Stimulated activated CD8-positive, alpha-beta memory T cell treated with anti-CD3 and anti-CD28 coated beads, Interleukin-12 subunit alpha, Interleukin-12 subunit beta, amount 100 ng/mL, for 1 hour (primary cell): Measurements from ENCODE around the gene HDAC4.

Experiments used
- DNase-seq: peaks from one replicate; pipeline ENCODE4 v3.0.0-alpha.2; 2020; ENCODE audit warnings: low read depth

HDAC4 gene

DNA sequence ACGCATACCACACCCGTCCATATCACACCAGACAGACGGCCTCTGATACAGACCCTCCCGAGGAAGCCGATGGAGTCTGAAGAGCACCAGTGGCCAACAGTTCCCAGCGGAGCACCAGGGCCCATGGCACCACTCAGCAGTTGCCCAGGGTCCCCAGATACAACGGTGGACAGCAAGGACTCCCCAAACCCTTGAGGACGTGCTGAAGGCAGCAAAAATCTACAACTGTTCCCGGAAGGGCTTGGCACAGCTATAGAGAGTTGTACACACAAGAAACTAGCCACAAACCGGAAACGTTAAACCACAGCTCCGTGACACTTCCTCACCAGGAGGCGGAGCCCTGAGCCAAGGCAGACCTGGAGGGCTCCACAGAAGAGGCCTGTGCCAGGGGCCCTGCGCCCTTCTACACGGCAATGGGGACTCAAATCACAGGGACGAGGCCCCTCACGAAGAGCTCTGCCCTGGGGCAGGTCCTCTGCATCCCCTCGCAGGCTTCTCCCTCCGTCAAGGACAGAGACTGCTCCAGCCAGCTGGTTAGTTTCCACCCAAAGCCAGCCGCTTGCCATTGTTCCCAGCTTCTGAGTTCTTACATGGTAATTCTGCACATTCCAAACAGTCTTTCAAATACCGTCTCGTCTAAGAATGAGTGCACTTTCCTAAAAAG is 133.4 kb downstream of the HDAC4 start:
- peak; percentile 88 for DNase-seq

- no peak for DNase-seq
Measured at GRCh38 chr2:239266779-239267287, 134.0 kb downstream of the HDAC4 start.

DNA sequence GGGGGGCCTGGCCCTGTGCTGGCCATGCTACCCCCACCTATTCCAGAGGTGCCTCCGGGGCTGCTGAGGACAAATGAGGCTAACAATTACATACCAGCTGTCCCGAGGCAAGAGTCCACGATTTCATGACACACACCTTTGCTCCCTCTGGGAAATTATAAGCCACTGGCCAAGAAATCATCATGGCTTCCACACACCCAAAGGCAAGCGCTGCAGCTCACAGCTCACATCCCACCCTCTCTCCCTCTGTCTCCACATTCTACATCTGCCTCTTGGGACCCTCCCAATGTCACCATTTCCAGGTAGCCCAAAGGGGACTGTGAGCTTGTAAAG is 134.4 kb downstream of the HDAC4 start:
- DNase-seq: no peak

GRCh38 chr2:239265681-239266433 is 135.0 kb downstream of the HDAC4 start:
- DNase-seq: no peak

DNA sequence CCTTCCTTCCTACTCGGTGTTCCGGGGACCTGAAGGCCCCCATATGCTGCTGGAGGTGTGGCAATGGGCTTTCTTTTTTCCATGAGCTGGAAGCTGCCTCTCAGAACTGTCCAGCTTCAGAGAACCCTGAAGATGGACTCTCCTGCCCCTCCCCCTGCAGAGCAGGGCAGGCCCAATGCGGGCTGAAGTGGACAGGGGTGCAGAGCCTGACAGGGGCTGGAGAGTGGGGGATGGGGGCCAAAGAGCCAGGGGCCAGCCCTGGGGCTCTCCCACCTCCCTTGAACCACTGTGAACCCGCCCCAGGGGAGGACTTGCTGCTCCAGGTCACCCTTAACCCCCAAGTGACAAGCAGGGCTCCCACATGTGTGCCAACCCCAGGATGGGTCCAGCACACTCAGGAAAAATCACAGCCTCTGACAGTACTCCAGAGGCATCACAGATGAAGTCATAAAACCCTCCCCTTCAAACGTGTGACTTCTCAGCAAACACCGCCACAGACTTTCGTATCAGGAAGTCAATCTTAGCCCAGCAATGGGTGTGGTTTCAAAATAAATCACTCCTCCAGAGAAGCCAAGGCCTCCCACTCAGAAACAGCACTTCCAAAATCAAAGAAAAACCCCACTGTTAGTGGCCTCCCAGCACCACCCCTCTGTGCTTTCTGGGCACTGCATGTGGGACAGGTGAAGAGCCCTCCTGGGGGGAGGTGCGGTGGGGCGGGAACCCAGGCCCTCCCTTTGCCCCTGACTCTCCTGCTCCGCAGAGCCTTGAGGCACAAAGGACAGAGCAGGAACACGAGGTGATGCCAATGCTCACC is 135.8 kb downstream of the HDAC4 start:
- DNase-seq: peak; percentile 40

DNA sequence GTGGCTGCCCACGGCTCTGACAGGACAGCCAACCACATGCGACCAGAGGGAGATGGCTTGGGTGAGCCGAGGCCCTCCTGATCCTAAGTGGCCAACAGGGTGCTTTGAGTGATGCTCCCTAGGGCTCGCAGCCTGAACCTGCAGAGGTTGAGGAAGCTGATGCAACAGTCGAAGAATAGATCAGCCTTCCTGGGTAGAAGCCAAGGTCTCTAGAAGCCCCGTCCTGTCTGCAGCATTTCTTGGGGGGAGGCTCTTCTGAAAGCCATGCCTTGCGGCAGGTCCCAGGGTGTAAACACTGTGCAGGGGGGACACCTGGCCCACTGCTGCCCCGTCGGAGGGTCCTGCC is 136.4 kb downstream of the HDAC4 start:
- no peak for DNase-seq

- no peak for DNase-seq
Measured at GRCh38 chr2:239263669-239264491, 136.9 kb downstream of the HDAC4 start.

DNA sequence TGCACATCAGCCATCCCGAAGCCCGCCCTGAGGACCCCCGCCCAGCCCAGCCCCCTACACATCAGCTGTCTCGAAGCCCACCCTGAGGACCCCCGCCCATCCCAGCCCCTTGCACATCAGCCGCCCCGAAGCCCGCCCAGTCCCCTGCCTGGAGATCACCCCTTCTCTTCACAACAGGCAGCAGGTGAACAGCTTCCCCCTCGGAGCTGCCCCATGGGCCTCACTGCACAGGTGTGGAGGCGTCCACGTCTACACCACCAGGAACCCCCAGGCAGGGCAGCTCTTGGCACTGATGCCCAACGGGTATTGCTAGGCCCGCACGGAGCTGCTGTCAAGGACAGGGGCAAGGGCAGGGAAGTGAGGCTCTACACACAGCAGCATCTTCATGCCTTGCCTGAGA is 137.6 kb downstream of the HDAC4 start:
- no peak for DNase-seq

GRCh38 chr2:239262484-239263230 is 138.2 kb downstream of the HDAC4 start:
- DNase-seq: no peak

GRCh38 chr2:239261796-239262483 is 138.9 kb downstream of the HDAC4 start:
- no peak for DNase-seq

DNA sequence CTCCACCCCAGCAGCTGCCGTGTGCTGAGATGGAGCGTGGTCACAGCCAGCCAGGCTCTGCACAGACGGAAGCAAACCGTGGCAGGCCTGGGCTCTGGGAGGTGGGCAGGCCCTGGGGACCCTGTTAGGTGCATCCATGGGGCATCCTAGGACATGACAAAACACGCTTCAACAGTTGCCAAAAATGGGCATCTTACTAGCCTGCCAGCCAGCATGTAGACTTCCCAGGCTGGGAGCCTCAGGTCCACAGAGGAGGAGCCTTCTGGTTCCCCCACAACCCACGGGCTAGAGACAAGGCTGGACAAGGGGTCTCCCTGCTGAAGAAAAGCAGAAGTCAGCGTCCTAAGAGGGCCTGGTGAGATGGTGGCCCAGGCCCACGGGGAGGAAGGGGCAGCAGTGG is 139.5 kb downstream of the HDAC4 start:
- no peak for DNase-seq

GRCh38 chr2:239260546-239261327 is 140.1 kb downstream of the HDAC4 start:
- no peak for DNase-seq

GRCh38 chr2:239259603-239260298 is 141.1 kb downstream of the HDAC4 start:
- no peak for DNase-seq

- no peak for DNase-seq
Measured at GRCh38 chr2:239259173-239259572, 141.6 kb downstream of the HDAC4 start.

GRCh38 chr2:239258248-239258647 is 142.6 kb downstream of the HDAC4 start:
- no peak for DNase-seq

DNA sequence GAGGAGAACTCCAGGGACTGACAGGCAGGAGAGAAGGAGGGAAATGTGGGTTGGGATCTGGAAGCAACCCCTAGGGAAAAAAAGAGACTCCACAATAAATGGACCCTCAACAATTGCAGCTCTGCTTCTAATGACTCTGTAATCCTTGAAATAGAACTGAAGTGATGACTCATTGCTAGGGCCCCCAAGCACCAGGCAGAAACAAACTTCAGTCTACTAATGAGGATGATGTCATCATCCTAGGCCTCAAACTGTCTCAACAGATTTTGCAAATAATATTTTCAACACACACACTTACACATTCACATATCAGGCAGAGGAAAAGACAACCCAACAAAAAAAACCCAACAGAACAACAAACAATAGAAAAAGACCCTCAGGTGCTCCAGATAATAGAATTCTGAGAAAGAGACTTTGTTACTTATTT is 143.3 kb downstream of the HDAC4 start:
- no peak for DNase-seq

GRCh38 chr2:239256350-239256743 is 144.5 kb downstream of the HDAC4 start:
- no peak for DNase-seq

- no peak for DNase-seq
Measured at GRCh38 chr2:239255628-239256349, 145.0 kb downstream of the HDAC4 start.

- no peak for DNase-seq
Measured at GRCh38 chr2:239255218-239255617, 145.6 kb downstream of the HDAC4 start.
